ENCODE data around the gene PXDC1. TPM values are rescaled to one million over a fixed set of nuclear protein-coding genes. Genes with fewer than 3 reads are reported as not detected.
"Not testable (repeated sequence)": the region's sequence is repeated elsewhere in the genome, so short reads cannot be mapped to it uniquely, and the experiment has no call there.

PXDC1 gene
- total RNA-seq, 1 donor from 2014 or later: 0.18 TPM

DNA sequence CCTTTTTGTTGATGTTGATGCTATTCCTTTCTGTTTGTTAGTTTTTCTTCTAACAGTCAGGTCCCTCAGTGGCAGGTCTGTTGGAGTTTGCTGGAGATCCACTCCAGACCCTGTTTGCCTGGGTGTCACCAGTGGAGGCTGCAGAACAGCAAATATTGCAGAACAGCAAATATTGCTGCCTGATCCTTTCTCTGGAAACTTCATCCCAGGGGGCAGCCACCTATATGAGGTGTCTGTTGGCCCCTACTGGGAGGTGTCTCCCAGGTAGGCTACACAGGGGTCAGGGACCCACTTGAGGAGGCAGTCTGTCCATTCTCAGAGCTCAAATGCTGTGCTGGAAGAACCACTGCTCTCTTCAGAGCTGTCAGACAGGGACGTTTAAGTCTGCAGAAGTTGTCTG lies 74.2 kb downstream of the PXDC1 start:
- intact Hi-C loops (cut with micrococcal nuclease): not testable (repeated sequence)

Other genes with a start within 250 kb of the PXDC1 start
- 11.0 and 11.2 TPM in 2 replicates for gene FAM50B, start 97.7 kb upstream of the PXDC1 start, total RNA-seq

All from T-helper 2 cell treated with Interferon-gamma antibody and Interleukin-4, amounts not matched to agents 100 ng/mL and 5 ng/mL, for 36 hours (primary cell).